ENCODE data around the gene CNST.

- TF ChIP-seq POLR2AphosphoS5 (IDR thresholded peaks at IDR 0.05; ENCODE audit: low read depth, low read length) = no peak
- TF ChIP-seq REST (IDR thresholded peaks at IDR 0.05; ENCODE audit: insufficient read depth in 1 of 2, low read depth in 2 of 2, low read length in 2 of 2) = no peak
- no peak for TF ChIP-seq TAF1 (IDR thresholded peaks at IDR 0.05; ENCODE audit: borderline replicate concordance, insufficient read depth, low read length)
- no peak for TF ChIP-seq SIN3A (IDR thresholded peaks at IDR 0.05; ENCODE audit: borderline replicate concordance, insufficient read depth, low read length)
Measured at GRCh38 chr1:246638941-246639655, 72.8 kb downstream of the CNST start.
